ENCODE measurements around the gene GFY. TPM values are rescaled to one million over a fixed set of nuclear protein-coding genes. Genes with fewer than 3 reads are reported as not detected.
A peak's percentile ranks its signal among the peaks of the same experiment; 100 is the strongest.

The GFY gene
- total RNA-seq, 4 donors from 2014 or later: not detected

GRCh38 chr19:49439836-49440235, 14.6 kb downstream of the GFY start:
- in situ Hi-C loops (cut with MboI; ENCODE audit: low pct_ligation_motif_present in 1 of 4, low pct_unique_long_range_greater_than_20kb in 1 of 4, low sequenced_read_pairs in 3 of 4) (loop anchor here in 3 of 4 donors (5.0 to 10.0 kb wide), 2 partner anchors 45 to 48 kb away; no protein-coding TSS in a partner anchor), intact Hi-C loops (cut with DNase I; ENCODE audit: low total_unique reads) (loop anchor here (5.0 to 10.0 kb wide), 2 partner anchors 48 to 215 kb away; no protein-coding TSS in a partner anchor)
- WGBS, 2 donors (ENCODE audit: low coverage in 1 of 2): 42% methylated on average over 6 of the region's 6 CpGs; no CpG with 5 or more reads in 1 of the 2 donors
- Histone ChIP-seq H3K4me1 (peaks cover 0 to 21% (median 5%) of the 10 kb centered on the region in 4 donors), H3K4me3 (no peak overlapping the region), H3K36me3 (no peaks in the 10 kb centered on the region), H3K27me3 (peaks cover 80% of the 10 kb centered on the region), H3K9me3 (no peaks in the 10 kb centered on the region), H3K27ac (no peak overlapping the region)
- DNase-seq: no peak
- TF ChIP-seq POLR2AphosphoS5 (IDR thresholded peaks at IDR 0.05) (no peak), EP300 (IDR thresholded peaks at IDR 0.05; ENCODE audit: low read depth) (no peak), CTCF (IDR thresholded peaks at IDR 0.05) (no peak), POLR2A (IDR thresholded peaks at IDR 0.05) (no peak)

GRCh38 chr19:49440439-49441209, 15.4 kb downstream of the GFY start:
- peak overlapping the region in 2 of 4 donors; percentile 16 for H3K4me3 ChIP-seq
- no peak for DNase-seq
- 21 to 26% methylated on average over 9 to 19 of the region's 19 CpGs for WGBS, 2 donors (ENCODE audit: low coverage in 1 of 2)
- H3K9me3 ChIP-seq: no peaks in the 10 kb centered on the region
- TF ChIP-seq POLR2AphosphoS5 (IDR thresholded peaks at IDR 0.05) (no peak), CTCF (IDR thresholded peaks at IDR 0.05) (no peak), POLR2A (IDR thresholded peaks at IDR 0.05) (no peak), EP300 (IDR thresholded peaks at IDR 0.05; ENCODE audit: low read depth) (no peak)
- H3K27ac ChIP-seq: no peak overlapping the region
- peaks cover 0 to 26% (median 5%) of the 10 kb centered on the region in 4 donors for H3K4me1 ChIP-seq
- in situ Hi-C loops (cut with MboI; ENCODE audit: low pct_ligation_motif_present in 1 of 4, low pct_unique_long_range_greater_than_20kb in 1 of 4, low sequenced_read_pairs in 3 of 4): loop anchor here in 2 of 4 donors (5.0 to 10.0 kb wide), 2 partner anchors 46 to 48 kb away; no protein-coding TSS in a partner anchor
- peaks cover 72% of the 10 kb centered on the region for H3K27me3 ChIP-seq
- no peaks in the 10 kb centered on the region for H3K36me3 ChIP-seq
- intact Hi-C loops (cut with DNase I; ENCODE audit: low total_unique reads): loop anchor here (5.0 to 10.0 kb wide), 2 partner anchors 48 to 216 kb away; no protein-coding TSS in a partner anchor

- Histone ChIP-seq H3K4me3 (peak within 1 kb of the TSS in 3 of 4 donors; percentile 16 to 64 (median 55)), H3K4me1 (peaks cover 0 to 26% (median 5%) of the 10 kb centered on the region in 4 donors), H3K27ac (peak within 1 kb of the TSS; percentile 12 to 84 (median 30)), H3K36me3 (no peaks in the 10 kb centered on the region), H3K27me3 (peaks cover 65% of the 10 kb centered on the region), H3K9me3 (no peaks in the 10 kb centered on the region)
- TF ChIP-seq POLR2A (IDR thresholded peaks at IDR 0.05) (no peak), CTCF (IDR thresholded peaks at IDR 0.05) (no peak), POLR2AphosphoS5 (IDR thresholded peaks at IDR 0.05) (no peak)
- peak; percentile 34 for DNase-seq
- in situ Hi-C loops (cut with MboI; ENCODE audit: low pct_ligation_motif_present in 1 of 4, low pct_unique_long_range_greater_than_20kb in 1 of 4, low sequenced_read_pairs in 3 of 4): loop anchor here in 2 of 4 donors (5.0 to 10.0 kb wide), 2 partner anchors 47 to 49 kb away; no protein-coding TSS in a partner anchor
- intact Hi-C loops (cut with DNase I; ENCODE audit: low total_unique reads): loop anchor here (5.0 to 10.0 kb wide), 2 partner anchors 49 to 217 kb away; no protein-coding TSS in a partner anchor
- 9 to 13% methylated on average over 8 to 25 of the region's 56 CpGs for WGBS, 2 donors (ENCODE audit: low coverage in 1 of 2)
Measured at GRCh38 chr19:49441210-49441959, 16.2 kb downstream of the GFY start, which contains the start of gene SLC17A7. TSS of gene SLC17A7 (minus strand) at chr19:49441527. CDS start at chr19:49441379, 148 bp downstream.
